GM21526 (cell line): ENCODE data around the gene TMEM161B.
"Not testable (repeated sequence)": the region's sequence is repeated elsewhere in the genome, so short reads cannot be mapped to it uniquely, and the experiment has no call there.

Source experiments
- ATAC-seq: cut with Tn5 transposase; IDR thresholded peaks from one replicate; pipeline ENCODE4 v1.9.1; 2021; ENCODE audit warnings: moderate library complexity; ENCODE audit not compliant: unreplicated experiment, low FRiP score

TMEM161B gene

DNA sequence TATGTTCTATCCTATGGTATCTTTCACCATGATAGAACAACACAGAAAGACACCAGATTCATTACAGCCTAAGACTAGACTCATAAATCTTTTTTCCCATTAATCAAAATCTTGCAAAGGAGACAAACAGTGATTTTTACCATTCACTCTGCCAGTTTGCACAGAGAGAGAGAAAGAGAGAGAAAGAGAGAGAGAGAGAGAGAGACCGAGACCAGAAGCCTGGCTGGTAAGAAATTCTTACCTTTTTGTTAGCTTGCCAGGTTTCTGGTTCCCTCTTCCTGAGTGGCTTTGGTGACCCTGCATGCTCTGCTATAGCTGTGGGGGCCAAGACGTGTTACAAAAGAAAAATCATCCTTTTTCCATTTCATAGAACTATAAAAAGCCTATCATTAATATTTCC, 18.6 kb downstream of the TMEM161B start:
- ATAC-seq, result no peak

DNA sequence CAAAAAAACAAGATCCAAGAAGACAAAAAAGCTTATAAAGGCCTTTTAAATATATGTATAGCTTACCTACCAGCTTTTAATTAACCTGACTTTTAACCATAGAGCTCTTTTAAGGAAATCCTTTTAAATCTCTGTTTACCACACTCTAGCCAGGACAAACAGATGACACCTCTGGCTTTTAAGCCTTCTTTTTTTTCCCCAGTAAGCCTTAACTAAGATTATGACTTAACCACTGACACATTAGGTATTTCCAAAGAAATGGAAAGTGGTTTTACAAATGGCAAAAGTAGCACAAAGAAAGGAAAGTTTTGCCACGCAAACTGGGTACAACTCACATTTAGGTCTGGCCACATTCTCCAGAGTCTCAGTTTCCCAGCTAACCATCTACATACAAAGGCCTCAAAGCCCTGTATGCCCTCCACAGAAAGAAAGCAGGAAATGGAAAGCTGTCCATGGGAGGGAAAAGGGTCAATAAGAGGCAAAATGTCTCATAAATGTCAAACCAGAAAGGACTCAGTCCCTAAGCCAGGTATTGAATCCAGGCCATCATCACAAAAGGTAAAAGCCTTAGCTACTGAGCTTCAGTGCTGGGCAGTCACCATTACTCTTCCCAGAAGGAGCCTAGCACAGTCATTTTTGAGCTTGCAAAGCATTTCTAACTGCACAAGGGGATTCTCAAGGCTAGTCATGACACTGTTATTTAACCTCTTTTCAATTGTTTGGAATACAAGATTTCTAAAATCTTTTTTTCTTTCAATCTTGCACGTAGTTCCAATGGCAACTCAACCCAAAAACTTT, 19.7 kb downstream of the TMEM161B start:
- ATAC-seq, result no peak

DNA sequence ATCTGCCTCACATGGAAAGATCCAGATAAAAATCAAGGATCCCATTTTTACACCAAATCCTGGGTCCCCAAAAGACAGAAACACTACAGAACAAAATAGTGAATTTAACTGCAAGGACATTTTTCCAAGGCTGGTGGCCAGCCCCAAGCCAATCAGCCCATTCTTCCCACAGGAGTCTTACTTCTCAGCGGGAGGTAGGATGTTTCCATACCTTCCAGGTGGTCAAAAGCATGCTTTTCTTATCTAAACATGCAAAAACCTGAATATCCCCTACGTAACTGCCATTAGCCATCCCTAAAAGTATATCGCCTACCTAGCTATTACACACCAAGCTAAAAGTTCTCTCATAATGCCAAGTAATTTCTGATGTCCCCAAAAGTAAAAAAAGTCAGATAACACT, 20.6 kb downstream of the TMEM161B start:
- no peak for ATAC-seq

DNA sequence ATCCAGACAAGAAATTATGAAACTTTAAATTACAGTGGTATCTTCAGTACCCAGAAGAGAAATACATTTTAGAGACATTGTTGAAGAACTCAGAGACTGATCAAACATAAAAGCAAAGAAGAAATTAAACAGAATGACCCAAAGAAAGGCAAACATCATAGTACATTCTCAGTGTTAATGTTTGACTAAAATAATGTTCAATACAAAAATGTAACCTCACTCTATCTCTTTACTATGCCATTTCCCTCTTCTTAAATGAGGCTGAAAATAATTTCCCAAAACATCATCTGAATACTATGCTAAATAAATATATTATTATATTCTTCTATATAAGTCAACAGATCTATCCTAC, 22.8 kb downstream of the TMEM161B start:
- ATAC-seq, result no peak

DNA sequence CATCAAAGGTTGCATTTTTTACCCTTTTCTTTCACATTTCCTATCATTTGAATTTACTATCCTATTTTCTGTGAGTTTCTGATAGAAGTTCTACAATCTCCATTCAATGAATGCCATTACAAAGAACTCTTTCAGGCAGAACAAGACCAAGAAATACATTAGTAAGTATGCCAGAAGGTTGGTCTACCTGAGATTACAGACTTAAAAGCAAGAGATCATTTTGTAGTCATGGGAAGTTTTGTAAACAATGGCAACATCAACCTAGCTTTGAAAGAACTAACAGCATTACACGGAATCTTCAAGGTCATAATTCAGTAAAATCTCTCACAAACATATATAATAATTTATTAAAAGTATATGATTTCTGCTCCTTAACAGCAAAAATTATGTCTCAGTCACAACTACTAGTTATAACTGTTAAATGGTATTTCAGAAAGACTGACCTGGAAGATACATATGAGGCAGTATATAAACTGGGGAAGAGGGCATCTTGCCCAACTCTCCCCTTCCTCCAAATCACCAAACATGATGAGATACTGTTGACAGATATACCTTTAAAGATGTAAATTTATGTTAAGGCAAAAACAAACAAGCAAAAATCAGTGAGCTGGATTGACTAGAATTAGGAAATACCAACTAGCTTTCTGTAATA, 23.3 kb downstream of the TMEM161B start:
- no peak for ATAC-seq

DNA sequence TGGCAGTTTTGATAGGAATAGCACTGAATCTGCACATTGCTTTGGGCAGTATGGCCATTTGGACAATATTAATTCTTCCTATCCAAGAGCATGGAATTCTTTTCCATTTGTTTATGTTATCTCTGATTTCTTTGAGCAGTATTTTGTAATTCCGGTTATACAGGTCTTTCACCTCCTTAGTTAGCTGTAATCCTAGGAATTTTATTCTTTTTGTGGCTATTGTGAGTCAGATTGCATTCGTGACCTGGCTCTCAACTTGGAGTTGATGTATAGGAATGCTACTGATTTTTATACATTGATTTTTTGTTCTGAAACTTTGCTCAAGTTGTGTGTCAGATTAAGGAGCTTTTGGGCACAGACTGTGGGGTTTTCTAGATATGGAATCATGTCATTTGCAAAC, 24.0 kb downstream of the TMEM161B start:
- ATAC-seq, result no peak

DNA sequence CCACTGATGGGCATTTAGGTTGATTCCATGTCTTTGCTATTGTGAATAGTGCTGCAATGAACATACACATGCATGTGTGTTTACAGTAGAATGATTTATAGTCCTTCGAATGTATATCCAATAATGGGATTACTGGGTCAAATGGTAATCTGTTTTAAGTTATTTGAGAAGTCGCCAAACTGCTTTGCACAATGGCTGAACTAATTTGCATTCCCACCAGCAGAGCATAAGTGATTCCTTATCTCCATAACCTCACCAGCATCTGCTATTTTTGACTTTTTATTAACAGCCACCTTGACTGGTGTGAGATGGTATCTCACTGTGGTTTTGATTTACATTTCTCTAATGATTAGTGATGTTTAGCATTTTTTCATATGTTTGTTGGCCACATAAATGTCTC, 25.2 kb downstream of the TMEM161B start:
- ATAC-seq, result not testable (repeated sequence)

DNA sequence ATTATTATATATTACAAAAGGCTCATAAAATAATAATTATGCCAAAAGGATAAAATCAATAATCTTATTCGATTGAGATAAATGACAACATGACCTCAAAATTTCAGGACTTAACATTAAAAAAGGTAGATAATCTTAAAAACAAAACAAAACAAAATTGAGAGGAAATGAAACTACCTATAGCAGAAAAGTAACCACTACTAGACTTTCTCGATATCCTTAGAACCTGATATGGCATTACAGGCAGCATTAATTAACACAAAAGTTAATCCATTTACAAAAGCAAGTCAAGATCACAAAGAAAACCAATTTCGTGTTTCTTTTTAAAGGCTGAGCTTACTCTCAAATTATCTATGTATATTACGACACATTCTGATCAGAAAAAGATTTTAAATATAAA, 29.9 kb downstream of the TMEM161B start:
- peak; percentile 52 for ATAC-seq

DNA sequence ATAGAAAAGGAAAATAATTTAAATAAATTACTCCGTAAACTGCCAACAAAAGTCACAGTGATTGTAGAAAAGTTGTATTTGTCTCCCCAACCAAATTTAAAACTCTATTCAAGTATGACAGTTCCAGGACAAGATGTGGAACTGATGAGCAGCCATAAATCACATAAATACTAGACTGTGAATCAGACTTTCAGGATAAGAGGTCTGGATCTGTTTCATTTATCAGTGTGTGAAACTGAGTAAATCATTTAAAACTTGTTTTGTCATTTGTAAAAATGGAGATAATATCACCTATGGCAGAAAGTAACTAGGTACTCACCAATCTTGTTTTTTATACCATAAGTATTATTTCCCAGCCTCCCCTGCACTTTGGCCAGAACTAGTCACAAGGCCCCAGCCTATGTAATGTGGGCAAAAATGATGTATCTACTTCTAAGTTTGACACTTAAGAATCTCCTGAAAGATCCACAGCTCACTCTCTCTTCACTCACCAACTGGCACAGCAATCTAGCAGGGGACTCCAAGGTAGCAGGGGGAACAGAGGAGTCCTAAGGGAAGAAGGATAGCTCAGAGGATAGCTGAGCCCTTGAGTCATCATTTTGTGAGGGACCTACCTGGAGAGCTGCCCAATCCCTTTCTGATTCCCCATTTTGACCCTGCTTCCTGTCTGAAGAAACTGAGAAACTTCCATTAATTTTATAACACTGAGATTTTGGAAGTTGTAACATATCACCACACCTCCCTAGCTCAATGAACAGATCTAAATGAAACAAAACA, 31.6 kb downstream of the TMEM161B start:
- no peak for ATAC-seq

DNA sequence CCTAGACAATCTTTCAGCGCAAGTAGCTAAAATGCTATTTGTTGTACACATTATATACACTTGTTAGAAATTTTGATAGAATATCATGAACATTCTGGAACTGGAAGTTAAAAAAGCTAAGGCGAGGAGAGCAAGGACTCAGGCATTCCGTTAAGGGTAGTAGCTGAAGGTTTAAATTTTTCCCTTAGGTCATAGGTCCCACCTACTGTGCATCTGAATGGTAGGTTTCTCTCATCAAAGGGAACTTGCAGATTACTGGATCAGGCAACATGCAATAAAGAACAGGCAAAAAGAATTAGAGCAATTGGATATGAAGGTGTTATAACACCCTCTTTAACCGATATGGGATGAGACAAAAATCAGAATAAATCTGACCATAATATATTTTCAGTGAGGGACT, 32.8 kb downstream of the TMEM161B start:
- ATAC-seq, result no peak

DNA sequence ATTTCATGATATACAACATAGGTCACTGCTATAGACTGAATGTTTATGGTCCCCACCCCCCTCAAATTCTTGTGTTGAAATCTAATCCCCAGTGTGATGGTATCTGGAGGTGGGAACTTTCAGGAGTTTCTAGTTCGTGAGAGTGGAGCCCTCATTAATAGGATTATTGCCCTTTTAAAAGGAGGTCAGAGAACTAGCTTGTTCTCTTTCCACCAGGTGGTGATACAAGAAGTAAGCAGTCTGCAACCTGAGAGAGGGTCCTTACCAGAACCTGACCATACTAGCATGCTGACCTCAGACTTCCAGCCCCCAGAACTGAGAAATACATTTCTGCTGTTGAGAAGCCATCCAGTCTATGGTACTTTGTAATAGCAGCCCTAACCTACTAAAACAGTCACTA, 33.3 kb downstream of the TMEM161B start:
- ATAC-seq, result no peak

DNA sequence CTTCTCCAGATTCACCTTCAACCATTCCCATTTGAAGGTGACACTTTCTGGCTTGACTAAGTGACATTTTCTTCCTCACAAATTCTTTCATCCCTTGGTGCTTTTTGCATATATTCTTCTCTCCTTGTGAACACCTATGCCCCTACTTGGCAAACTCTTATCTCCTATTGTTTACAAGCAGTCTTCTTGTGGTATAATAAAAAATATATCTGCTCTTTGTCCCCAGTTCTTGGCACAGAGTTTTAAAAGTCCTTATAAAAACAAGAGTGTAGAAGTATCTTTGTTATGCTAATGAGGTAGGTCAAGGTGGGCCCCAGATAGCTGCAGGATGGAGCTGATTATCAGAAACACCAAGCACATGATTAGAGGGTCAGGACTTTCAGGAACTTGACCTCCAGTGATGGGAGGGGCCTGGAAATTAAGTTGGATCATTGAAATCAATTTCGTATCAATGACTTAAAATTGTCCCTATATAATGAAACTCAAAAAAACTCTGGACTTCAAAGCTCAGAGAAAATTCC, 38.0 kb downstream of the TMEM161B start:
- ATAC-seq, result no peak

DNA sequence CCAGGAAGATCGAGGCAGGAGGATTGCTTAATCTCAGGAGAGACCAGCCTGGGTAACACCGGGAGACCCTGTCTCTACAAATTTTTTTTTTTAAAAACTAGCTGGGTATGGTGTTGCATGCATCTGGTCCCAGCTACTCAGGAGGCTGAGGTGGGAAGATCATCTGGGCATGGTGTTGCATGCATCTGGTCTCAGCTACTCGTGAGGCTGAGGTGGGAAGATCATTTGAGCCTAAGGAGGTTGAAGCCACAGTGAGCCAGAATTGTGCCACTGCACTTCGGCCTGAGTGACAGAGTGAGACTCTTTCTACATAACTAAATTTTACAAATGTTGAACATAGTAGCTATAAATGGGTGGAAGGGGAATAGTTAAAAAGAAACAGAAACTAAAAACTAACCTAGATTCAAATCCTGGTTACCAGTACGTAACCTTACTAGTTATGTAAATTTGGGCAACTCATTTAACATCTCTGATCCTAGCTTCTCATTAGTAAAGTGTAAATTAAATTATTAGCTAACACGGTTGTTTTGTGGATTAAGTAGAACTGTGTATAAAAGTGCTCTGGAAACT, 41.7 kb downstream of the TMEM161B start:
- peak; percentile 64 for ATAC-seq

DNA sequence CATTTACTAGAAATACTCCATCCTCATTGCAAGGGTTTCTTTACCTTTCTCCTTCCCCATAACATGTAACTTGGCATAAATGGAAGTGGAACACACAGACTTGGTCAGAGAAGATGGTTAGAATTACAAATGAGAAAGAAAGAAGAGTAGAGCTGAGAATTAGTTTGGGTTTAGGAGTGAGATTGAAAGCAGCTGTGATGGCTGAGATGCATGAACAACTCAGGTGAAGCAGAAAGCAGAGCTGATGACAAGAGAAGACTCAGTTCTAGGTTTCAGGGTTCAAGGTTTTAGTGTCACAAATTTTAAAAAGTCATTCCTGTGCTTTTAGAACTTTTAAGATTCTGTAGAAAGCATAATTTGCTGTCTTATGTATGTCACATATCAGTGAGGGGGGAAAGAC, 54.0 kb downstream of the TMEM161B start:
- no peak for ATAC-seq

DNA sequence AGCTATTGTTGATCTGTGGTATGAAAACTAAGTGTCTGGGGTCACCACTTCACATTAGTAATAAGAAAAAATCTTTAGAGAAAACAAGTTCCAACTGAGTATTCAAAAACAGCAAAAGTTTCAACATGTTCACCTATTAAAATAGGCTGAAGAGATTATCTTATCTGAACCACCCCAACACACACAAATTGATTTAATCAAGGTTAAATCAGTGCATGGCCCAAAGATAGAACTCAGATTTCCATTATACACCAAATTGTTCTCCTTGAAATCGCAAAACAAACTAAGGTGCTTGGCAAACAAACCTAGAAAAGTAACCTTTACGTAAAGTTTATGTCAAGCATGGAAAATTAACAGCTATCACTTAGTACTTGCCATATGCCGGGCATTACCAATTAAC, 61.1 kb downstream of the TMEM161B start:
- no peak for ATAC-seq

DNA sequence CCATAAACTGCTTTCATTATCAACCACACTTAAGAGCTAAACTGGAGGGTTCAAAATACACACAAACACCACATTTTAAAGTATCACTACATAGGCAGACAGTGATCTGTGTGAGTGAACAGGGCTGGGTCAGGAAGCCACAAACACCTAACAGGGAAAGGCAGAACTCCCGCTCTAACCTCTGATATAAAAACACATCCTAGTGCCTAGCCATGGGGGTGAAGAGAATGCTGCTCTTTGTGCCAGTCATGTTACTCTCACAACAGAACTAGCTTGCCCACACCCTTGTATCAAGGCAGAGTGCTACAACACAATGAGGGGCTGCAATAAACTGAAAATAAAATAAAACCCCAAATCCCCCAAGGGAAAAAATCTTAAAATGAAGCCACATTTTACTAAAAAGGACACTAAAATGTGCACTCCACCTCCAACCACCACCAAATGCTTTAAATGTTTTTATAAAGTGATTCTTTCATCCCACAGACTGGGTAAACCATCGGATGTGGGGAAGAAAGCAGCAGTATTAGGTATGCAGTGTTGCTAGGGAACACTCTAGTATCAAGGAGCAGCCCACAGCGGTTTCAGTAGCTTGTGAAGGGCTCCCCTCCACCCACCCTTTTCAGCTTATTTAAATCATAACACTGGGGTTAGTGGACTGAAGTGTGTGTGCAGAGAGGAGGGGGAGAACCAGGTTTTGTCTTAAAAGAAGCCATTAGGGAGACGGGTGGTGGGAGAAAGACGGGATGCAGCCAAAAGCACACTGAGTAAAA, 64.5 kb downstream of the TMEM161B start:
- peak; percentile 66 for ATAC-seq

DNA sequence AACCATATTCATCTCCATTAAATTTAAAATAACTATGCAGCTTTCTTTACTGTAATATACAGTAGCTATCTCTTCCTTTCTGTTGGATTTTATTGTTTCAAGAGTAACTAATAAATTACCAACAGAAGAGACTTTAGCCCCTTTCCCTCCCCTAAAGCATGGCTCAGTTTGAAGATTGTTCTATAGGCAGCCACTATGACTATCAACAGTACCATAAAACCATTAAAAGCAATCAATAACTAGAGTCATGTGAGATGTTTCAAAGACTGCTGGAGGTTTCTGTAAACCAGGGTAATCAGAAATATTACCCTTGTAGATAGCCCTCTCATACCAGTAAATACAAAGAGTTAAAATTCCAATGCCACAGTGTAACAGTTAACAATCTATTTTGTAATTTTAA, 73.0 kb downstream of the TMEM161B start:
- ATAC-seq, result no peak

DNA sequence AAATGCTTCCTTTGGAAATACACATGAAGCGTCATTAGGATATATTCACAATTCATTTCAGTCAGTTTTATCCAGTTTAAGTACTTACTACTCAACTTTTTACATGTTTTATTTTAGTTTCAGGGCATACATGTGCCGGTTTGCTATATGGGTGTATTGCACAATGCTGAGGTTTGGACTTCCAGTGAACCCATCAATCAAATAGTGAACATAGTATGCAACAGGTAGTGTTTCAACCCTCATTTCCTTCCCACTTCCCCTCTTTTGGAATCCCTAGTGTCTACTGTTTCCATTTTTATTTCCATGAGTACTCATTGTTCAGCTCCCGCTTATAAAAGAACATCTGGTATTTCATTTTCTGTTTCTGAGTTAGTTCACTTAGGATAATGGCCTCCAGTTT, 74.7 kb downstream of the TMEM161B start:
- no peak for ATAC-seq

DNA sequence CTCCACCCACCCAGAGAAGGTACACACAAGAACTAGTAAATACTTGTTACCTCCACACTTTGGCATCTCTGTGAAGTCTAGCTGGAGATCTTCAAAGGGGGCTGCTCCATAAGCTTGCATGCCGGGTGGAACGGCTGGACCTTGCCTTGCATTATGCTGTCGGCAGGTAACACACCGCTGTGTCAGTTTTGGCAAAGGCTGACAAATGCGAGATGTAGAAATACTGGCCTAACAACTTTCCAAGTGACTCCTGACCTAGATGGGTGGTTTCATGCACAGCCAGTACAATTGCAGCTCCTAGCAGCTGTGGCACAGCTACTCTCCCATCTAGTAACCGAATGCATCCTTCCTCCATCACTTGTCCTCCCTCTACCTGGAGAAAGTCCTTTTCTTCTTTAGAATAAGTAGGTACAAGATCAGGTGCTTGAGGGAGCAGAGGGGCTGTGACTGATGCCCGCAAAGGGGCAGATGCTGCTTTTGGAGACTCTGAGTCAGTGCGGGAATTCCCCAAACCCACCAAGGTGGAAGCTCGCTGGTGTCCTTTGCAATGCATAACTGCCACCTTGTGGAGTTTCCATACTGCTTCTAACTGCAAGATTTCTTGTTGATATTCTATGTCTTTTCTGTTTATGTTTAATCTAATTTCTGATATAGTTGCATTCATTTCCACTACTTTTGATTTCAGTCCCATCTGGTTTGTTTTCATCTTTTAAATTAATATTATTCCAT, 78.4 kb downstream of the TMEM161B start:
- no peak for ATAC-seq

DNA sequence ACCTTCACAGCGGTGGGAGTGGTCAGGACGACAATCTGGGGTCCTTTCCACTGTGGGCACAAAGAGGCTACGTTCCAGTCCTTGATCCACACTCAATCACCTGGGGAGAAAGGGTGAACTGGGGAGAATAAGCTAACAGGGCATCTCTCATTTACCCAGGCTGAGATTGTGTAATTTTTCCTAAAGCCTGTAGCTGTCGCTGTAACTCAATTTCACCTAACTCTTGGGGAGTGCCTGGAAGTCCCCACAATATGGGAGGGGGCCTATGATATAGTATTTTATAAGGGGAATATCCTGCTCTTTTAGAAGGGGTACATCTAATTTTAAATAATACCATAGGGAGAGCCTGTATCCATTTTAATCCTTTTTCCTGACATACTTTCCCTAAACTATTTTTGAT, 79.2 kb downstream of the TMEM161B start:
- ATAC-seq, result not testable (repeated sequence)
